H9 (cell line): ENCODE data around the gene BPGM. TPM values are rescaled to one million over a fixed set of nuclear protein-coding genes. Genes with fewer than 3 reads are reported as not detected.

Source experiments
- DNase-seq: peaks from one replicate; pipeline ENCODE4 v3.0.0-alpha.2; 2017
- H2AFZ ChIP-seq: one replicate; pipeline ENCODE4 v1.6.1; 2013; ENCODE audit warnings: mild to moderate bottlenecking, low read length, control low read depth, moderate library complexity
- H2AK5ac ChIP-seq: 2 replicates; pipeline ENCODE4 v1.6.1; 2013; ENCODE audit warnings: low read length, control low read depth, mixed read lengths; ENCODE audit not compliant: insufficient read length
- H2BK120ac ChIP-seq: one replicate; pipeline ENCODE4 v1.6.1; 2013; ENCODE audit warnings: low read depth, mild to moderate bottlenecking, low read length, control low read depth, inconsistent platforms; ENCODE audit not compliant: poor library complexity, severe bottlenecking
- H2BK12ac ChIP-seq: 2 replicates; pipeline ENCODE4 v1.6.1; 2013; ENCODE audit warnings: low read length, control low read depth, mixed read lengths, low read depth; ENCODE audit not compliant: insufficient read length
- H2BK15ac ChIP-seq: 2 replicates; pipeline ENCODE4 v1.6.1; 2013; ENCODE audit warnings: low read depth, low read length, control low read depth
- H2BK20ac ChIP-seq: one replicate; pipeline ENCODE4 v1.6.1; 2013; ENCODE audit warnings: low read depth, mild to moderate bottlenecking, low read length, control low read depth, inconsistent platforms; ENCODE audit not compliant: poor library complexity, severe bottlenecking
- H2BK5ac ChIP-seq: 2 replicates; pipeline ENCODE4 v1.6.1; 2013; ENCODE audit warnings: low read length, control low read depth, mixed read lengths; ENCODE audit not compliant: insufficient read length
- H3K14ac ChIP-seq: 2 replicates; pipeline ENCODE4 v1.6.1; 2013; ENCODE audit warnings: low read length, control low read depth; ENCODE audit not compliant: insufficient read depth
- H3K18ac ChIP-seq: 2 replicates; pipeline ENCODE4 v1.6.1; 2013; ENCODE audit warnings: low read depth, mild to moderate bottlenecking, mixed read lengths, low read length, control low read depth; ENCODE audit not compliant: insufficient read length
- H3K23ac ChIP-seq: 2 replicates; pipeline ENCODE4 v1.6.1; 2013; ENCODE audit warnings: low read length, control low read depth, mixed read lengths, low read depth; ENCODE audit not compliant: insufficient read length
- H3K23me2 ChIP-seq: 2 replicates; pipeline ENCODE4 v1.6.1; 2013; ENCODE audit warnings: low read depth, mild to moderate bottlenecking, mixed read lengths, low read length, control low read depth; ENCODE audit not compliant: insufficient read length, poor library complexity, severe bottlenecking
- H3K27ac ChIP-seq: 2 replicates; pipeline ENCODE4 v1.5.1; 2013; ENCODE audit warnings: low read length, control low read depth, mixed read lengths, low read depth; ENCODE audit not compliant: insufficient read length
- H3K27me3 ChIP-seq: 2 replicates; pipeline ENCODE4 v1.6.1; 2013; ENCODE audit warnings: low read length, control low read depth, inconsistent platforms; ENCODE audit not compliant: insufficient read depth
- H3K4ac ChIP-seq: 2 replicates; pipeline ENCODE4 v1.6.1; 2013; ENCODE audit warnings: low read depth, mild to moderate bottlenecking, control low read depth, inconsistent platforms, low read length, moderate library complexity
- H3K4me1 ChIP-seq: 2 replicates; pipeline ENCODE4 v1.6.1; 2013; ENCODE audit warnings: low read length, control low read depth, inconsistent platforms; ENCODE audit not compliant: insufficient read depth
- H3K4me2 ChIP-seq: 2 replicates; pipeline ENCODE4 v1.6.1; 2013; ENCODE audit warnings: low read length, control low read depth, mixed read lengths; ENCODE audit not compliant: insufficient read length, insufficient read depth
- H3K56ac ChIP-seq: 2 replicates; pipeline ENCODE4 v1.6.1; 2013; ENCODE audit warnings: low read depth, mild to moderate bottlenecking, mixed read lengths, low read length, control low read depth; ENCODE audit not compliant: insufficient read length
- H3K79me1 ChIP-seq: 2 replicates; pipeline ENCODE4 v1.6.1; 2013; ENCODE audit warnings: low read depth, mild to moderate bottlenecking, moderate library complexity, low read length, control low read depth, inconsistent platforms; ENCODE audit not compliant: insufficient read depth, poor library complexity, severe bottlenecking
- H3K79me2 ChIP-seq: 2 replicates; pipeline ENCODE4 v1.6.1; 2013; ENCODE audit warnings: low read length, control low read depth, inconsistent platforms; ENCODE audit not compliant: insufficient read depth
- H3K9ac ChIP-seq: 2 replicates; pipeline ENCODE4 v1.6.1; 2013; ENCODE audit warnings: low read length, control low read depth, mixed read lengths; ENCODE audit not compliant: insufficient read length; ENCODE audit errors: extremely low read depth
- H3K9me3 ChIP-seq: one replicate; pipeline ENCODE4 v1.6.1; 2013; ENCODE audit warnings: low read depth, low read length, inconsistent platforms; ENCODE audit not compliant: control insufficient read depth
- H3T11ph ChIP-seq: one replicate; pipeline ENCODE4 v1.6.1; 2013; ENCODE audit warnings: mild to moderate bottlenecking, low read length, control low read depth, inconsistent platforms
- H4K20me1 ChIP-seq: one replicate; pipeline ENCODE4 v1.6.1; 2013; ENCODE audit not compliant: control insufficient read depth, insufficient read length, insufficient read depth
- H4K5ac ChIP-seq: 2 replicates; pipeline ENCODE4 v1.6.1; 2013; ENCODE audit warnings: low read depth, mild to moderate bottlenecking, mixed read lengths, low read length, control low read depth; ENCODE audit not compliant: insufficient read length
- H4K8ac ChIP-seq: replicated peaks from 2 replicates; pipeline ENCODE4 v1.6.1; 2013; ENCODE audit warnings: low read length, control low read depth, mixed read lengths, low read depth; ENCODE audit not compliant: insufficient read length
- H4K91ac ChIP-seq: 2 replicates; pipeline ENCODE4 v1.6.1; 2013; ENCODE audit warnings: low read depth, mild to moderate bottlenecking, moderate library complexity, mixed read lengths, low read length, control low read depth; ENCODE audit not compliant: insufficient read length
- H3K27ac Mint-ChIP-seq, 3 experiments: 2 replicates in 2 of 3; 3 replicates in 1 of 3; pipeline ENCODE4 v1.8.0; 2020 to 2021; ENCODE audit warnings: mixed read lengths in 3 of 3, mild to moderate bottlenecking in 1 of 3, moderate library complexity in 1 of 3
- H3K27me3 Mint-ChIP-seq: 2 replicates; pipeline ENCODE4 v1.8.0; 2021; ENCODE audit warnings: low read depth, mild to moderate bottlenecking, moderate library complexity, mixed read lengths
- H3K36me3 Mint-ChIP-seq, 3 experiments: 2 replicates in 2 of 3; 3 replicates in 1 of 3; pipeline ENCODE4 v1.8.0; 2020 to 2021; ENCODE audit warnings: low read depth in 3 of 3, mixed read lengths in 3 of 3; ENCODE audit not compliant: insufficient read depth in 1 of 3
- H3K4me1 Mint-ChIP-seq, 2 experiments: 2 replicates each; pipeline ENCODE4 v1.8.0; 2020; ENCODE audit warnings: mixed read lengths in 2 of 2
- H3K4me3 Mint-ChIP-seq, 2 experiments: 2 replicates in 1 of 2; 3 replicates in 1 of 2; pipeline ENCODE4 v1.8.0; 2020 to 2021; ENCODE audit warnings: mild to moderate bottlenecking in 2 of 2, mixed read lengths in 2 of 2, moderate library complexity in 1 of 2
- H3K9me3 Mint-ChIP-seq, 2 experiments: 2 replicates in 1 of 2; 3 replicates in 1 of 2; pipeline ENCODE4 v1.8.0; 2020; ENCODE audit warnings: mild to moderate bottlenecking in 2 of 2, mixed read lengths in 2 of 2, moderate library complexity in 1 of 2
- WGBS: extraction: QIAGEN DNeasy Blood & Tissue Kit; methylation state at CpG from one replicate; pipeline ENCODE4 v1.1.7; 2013; ENCODE audit warnings: missing lambda C conversion rate, low lambda C conversion rate, mixed read lengths; ENCODE audit not compliant: insufficient read length; ENCODE audit errors: extremely low coverage; 5-methylcytosine and 5-hydroxymethylcytosine counted together
- total RNA-seq: library from RNA; stranded (reverse); gene quantifications from 2 replicates; pipeline ENCODE4 v1.2.1, GENCODE V29; 2021
- TF ChIP-seq, protein P1 (sequence below): fragments of 200-600 bp; sonication (generic); conservative IDR thresholded peaks from 3 replicates; pipeline ENCODE4 v1.8.0; 2021; ENCODE audit warnings: antibody characterized with exemption, mild to moderate bottlenecking

Gene BPGM
- total RNA-seq, 1 experiment from 2014 or later = 14.4 TPM

GRCh38 chr7:134703782-134704181 is 57.1 kb downstream of the BPGM start:
- Histone ChIP-seq H3T11ph (no peak overlapping the region), H3K27ac (no peak overlapping the region), H3K23ac (no peak overlapping the region), H3K18ac (no peak overlapping the region), H4K91ac (no peak overlapping the region), H4K5ac (no peak overlapping the region), H3K27me3 (no peaks in the 10 kb centered on the region), H3K9me3 (no peaks in the 10 kb centered on the region), H3K4ac (no peak overlapping the region), H3K4me2 (no peak overlapping the region), H3K23me2 (no peaks in the 10 kb centered on the region), H2AFZ (no peak overlapping the region), H3K56ac (no peak overlapping the region), H3K79me2 (no peaks in the 10 kb centered on the region), H4K8ac (no peak overlapping the region), H3K79me1 (no peaks in the 10 kb centered on the region), H2BK12ac (no peak overlapping the region), H2BK5ac (no peak overlapping the region), H3K14ac (no peak overlapping the region), H3K9ac (no peak overlapping the region), H2BK20ac (no peak overlapping the region), H4K20me1 (no peaks in the 10 kb centered on the region), H3K4me1 (peaks cover 3% of the 10 kb centered on the region; the same call in 1 of the 2 replicates), H2BK120ac (no peak overlapping the region), H2AK5ac (no peak overlapping the region), H2BK15ac (no peak overlapping the region)
- no peak for DNase-seq
- H3K9me3 Mint-ChIP-seq = no peaks in the 10 kb centered on the region
- H3K27ac Mint-ChIP-seq = peak overlapping the region in 1 of 3 experiments; percentile 59; a peak in 1 of 7 replicates
- no peaks in the 10 kb centered on the region; the same call in 1 of the 2 replicates for H3K27me3 Mint-ChIP-seq
- H3K4me3 Mint-ChIP-seq = no peak overlapping the region
- TF ChIP-seq, protein P1, sequence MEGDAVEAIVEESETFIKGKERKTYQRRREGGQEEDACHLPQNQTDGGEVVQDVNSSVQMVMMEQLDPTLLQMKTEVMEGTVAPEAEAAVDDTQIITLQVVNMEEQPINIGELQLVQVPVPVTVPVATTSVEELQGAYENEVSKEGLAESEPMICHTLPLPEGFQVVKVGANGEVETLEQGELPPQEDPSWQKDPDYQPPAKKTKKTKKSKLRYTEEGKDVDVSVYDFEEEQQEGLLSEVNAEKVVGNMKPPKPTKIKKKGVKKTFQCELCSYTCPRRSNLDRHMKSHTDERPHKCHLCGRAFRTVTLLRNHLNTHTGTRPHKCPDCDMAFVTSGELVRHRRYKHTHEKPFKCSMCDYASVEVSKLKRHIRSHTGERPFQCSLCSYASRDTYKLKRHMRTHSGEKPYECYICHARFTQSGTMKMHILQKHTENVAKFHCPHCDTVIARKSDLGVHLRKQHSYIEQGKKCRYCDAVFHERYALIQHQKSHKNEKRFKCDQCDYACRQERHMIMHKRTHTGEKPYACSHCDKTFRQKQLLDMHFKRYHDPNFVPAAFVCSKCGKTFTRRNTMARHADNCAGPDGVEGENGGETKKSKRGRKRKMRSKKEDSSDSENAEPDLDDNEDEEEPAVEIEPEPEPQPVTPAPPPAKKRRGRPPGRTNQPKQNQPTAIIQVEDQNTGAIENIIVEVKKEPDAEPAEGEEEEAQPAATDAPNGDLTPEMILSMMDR = no peak
- WGBS = no CpG with 5 or more reads among the region's 6 CpGs
- peaks cover 16 to 17% of the 10 kb centered on the region in 2 experiments for H3K4me1 Mint-ChIP-seq
- no peaks in the 10 kb centered on the region for H3K36me3 Mint-ChIP-seq
